Adipocyte (in vitro differentiated cells): Measurements from ENCODE around the gene ABHD15.

Experiments
- DNase-seq: peaks from one replicate; pipeline ENCODE4 v3.0.0-alpha.2; 2015; ENCODE audit warnings: low read depth
- H3K27me3 ChIP-seq: replicated peaks from 2 replicates; pipeline ENCODE4 v1.7.0; 2013; ENCODE audit warnings: mild to moderate bottlenecking, low read length, moderate library complexity; ENCODE audit not compliant: control insufficient read depth, insufficient read depth
- H3K36me3 ChIP-seq: 2 replicates; pipeline ENCODE4 v1.7.0; 2013; ENCODE audit warnings: low read length, mild to moderate bottlenecking, moderate library complexity; ENCODE audit not compliant: control insufficient read depth, insufficient read depth, severe bottlenecking
- H3K4me1 ChIP-seq: 2 replicates; pipeline ENCODE4 v1.7.0; 2013; ENCODE audit warnings: mild to moderate bottlenecking, low read length, moderate library complexity; ENCODE audit not compliant: control insufficient read depth, insufficient read depth
- H3K4me3 ChIP-seq: 2 replicates; pipeline ENCODE4 v1.7.0; 2013; ENCODE audit warnings: mild to moderate bottlenecking, low read length, moderate library complexity
- H3K9ac ChIP-seq: 2 replicates; pipeline ENCODE4 v1.7.0; 2013; ENCODE audit warnings: mild to moderate bottlenecking, low read length, moderate library complexity
- H3K9me3 ChIP-seq: 2 replicates; pipeline ENCODE4 v1.7.0; 2013; ENCODE audit warnings: mild to moderate bottlenecking, low read length, moderate library complexity; ENCODE audit not compliant: control insufficient read depth

The ABHD15 gene

DNA sequence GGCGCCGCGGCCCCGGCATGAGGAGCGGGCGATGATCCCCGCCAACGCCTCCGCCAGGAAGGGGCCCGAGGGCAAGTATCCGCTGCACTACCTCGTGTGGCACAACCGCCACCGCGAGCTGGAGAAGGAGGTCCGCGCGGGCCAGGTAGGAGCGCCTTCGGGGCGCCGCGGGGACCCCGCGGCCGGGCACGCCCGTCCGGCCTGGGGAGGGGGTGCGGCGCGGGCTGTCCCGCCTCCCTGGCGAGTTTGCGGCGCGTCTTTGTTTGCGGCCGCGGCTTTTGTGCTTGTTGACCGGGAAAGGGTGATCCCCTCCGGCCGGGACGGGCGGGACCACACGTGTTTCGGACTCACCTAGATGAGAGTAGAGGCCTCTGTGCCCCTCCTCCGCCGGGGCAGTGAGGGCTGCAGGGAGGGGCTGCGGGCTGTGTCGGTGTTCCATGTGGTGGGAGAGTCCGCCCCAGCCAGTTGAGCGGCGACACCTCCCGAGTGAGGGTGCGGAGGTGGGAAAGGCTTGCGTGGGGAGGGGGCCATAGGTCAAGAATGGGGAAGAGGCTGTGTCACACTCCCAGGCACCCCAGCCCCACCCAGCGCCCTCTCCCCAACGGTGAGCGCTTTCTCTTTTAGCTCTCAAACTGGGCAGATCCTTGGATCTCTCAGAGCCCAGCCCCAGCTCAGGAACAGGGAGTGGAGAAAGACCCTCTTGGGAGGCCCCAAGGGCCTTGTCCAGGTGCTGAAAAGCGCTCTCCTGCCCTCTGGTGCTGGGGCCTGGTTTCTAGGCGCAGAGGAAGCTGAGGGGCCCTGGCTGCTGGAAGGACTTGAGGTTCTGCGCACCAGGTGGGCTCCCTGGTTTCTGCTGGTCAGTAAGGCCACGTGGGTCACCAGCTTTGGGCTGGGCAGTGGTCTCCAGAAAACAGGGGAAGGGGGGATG is 27.0 kb upstream of the ABHD15 start:
- Histone ChIP-seq H3K9ac (peak overlapping the region; percentile 72), H3K4me3 (peak overlapping the region; percentile 80), H3K4me1 (peaks cover 66% of the 10 kb centered on the region), H3K27me3 (no peaks in the 10 kb centered on the region), H3K9me3 (no peaks in the 10 kb centered on the region), H3K36me3 (no peaks in the 10 kb centered on the region)
- peak; percentile 60 for DNase-seq

DNA sequence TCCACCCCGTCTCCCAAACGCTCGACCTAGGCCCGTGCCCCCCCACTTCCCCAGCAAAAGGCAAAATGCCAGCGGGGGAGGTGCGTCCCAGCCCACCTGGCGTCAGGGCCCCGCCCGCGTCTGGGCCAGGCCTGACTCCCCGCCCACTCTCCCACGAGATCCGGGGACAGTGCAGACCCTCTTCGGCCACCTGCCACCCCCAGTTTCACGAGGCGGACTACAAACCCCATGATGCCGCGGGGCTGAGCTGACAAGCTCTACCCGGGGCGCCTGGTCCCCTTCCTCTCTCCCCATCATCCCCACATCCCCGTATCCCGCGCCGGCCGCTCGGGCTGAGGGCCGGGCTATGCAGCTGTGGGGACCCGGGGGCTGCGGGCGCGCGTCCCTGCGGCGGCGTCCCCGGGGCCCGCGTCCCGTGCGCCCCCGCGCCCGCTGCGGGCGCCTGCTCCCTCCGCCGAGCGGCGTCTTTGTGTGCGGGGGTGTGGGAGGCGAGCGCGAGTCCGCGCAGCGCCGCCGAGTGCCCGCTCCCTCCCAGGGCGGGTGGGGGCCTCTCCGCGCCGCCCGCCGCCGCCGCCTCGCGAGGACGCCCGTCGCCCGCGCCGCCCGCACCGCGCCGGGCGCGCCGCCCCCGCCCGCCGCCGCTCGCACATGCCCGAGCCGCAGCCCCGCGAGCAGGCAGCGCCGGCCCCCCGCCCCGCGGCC is 26.2 kb upstream of the ABHD15 start, which contains the start of gene ANKRD13B:
Gene ANKRD13B, plus strand, starts transcription at position 283 of the 702 bp plus-strand sequence. CDS start 490 bp downstream, outside the sequence.
- H3K9me3 ChIP-seq, result no peaks in the 10 kb centered on the region
- peak within 1 kb of the TSS; percentile 80 for H3K4me3 ChIP-seq
- H3K9ac ChIP-seq, result peak within 1 kb of the TSS; percentile 72
- peak; percentile 66 for DNase-seq
- H3K27me3 ChIP-seq, result no peaks in the 10 kb centered on the region
- no peaks in the 10 kb centered on the region for H3K36me3 ChIP-seq
- H3K4me1 ChIP-seq, result peaks cover 72% of the 10 kb centered on the region

- Histone ChIP-seq H3K9me3 (no peaks in the 10 kb centered on the region), H3K4me1 (peaks cover 76% of the 10 kb centered on the region), H3K9ac (peak overlapping the region; percentile 84), H3K4me3 (peak overlapping the region; percentile 79), H3K36me3 (no peaks in the 10 kb centered on the region), H3K27me3 (no peaks in the 10 kb centered on the region)
- peak; percentile 95 for DNase-seq
Observed at GRCh38 chr17:29591737-29592608, 25.1 kb upstream of the ABHD15 start.

GRCh38 chr17:29591146-29591736 is 24.4 kb upstream of the ABHD15 start:
- peak; percentile 68 for DNase-seq
- Histone ChIP-seq H3K27me3 (no peaks in the 10 kb centered on the region), H3K36me3 (no peaks in the 10 kb centered on the region), H3K9me3 (no peaks in the 10 kb centered on the region), H3K4me3 (peak overlapping the region; percentile 79), H3K9ac (peak overlapping the region; percentile 84), H3K4me1 (peaks cover 74% of the 10 kb centered on the region)

GRCh38 chr17:29590411-29591145 is 23.7 kb upstream of the ABHD15 start:
- peak; percentile 61 for DNase-seq
- Histone ChIP-seq H3K9me3 (no peaks in the 10 kb centered on the region), H3K27me3 (no peaks in the 10 kb centered on the region), H3K4me1 (peaks cover 68% of the 10 kb centered on the region), H3K36me3 (no peaks in the 10 kb centered on the region), H3K9ac (peak overlapping the region; percentile 84), H3K4me3 (peak overlapping the region; percentile 79)

GRCh38 chr17:29589524-29590410 is 22.9 kb upstream of the ABHD15 start, which contains the start of gene GIT1:
Gene GIT1 (minus strand): TSS chr17:29589648. CDS start chr17:29589378, 270 bp downstream.
- peak; percentile 96 for DNase-seq

GRCh38 chr17:29588562-29589411 is 21.9 kb upstream of the ABHD15 start:
- DNase-seq, result peak; percentile 68
- H3K4me1 ChIP-seq, result peaks cover 50% of the 10 kb centered on the region

More at GRCh38 chr17:29589524-29590410, 22.9 kb upstream of the ABHD15 start, which contains the start of gene GIT1:
- Histone ChIP-seq H3K27me3 (no peaks in the 10 kb centered on the region), H3K36me3 (no peaks in the 10 kb centered on the region), H3K9me3 (no peaks in the 10 kb centered on the region), H3K9ac (peak within 1 kb of the TSS; percentile 91), H3K4me1 (peaks cover 60% of the 10 kb centered on the region), H3K4me3 (peak within 1 kb of the TSS; percentile 90)

GRCh38 chr17:29588017-29588561 is 21.3 kb upstream of the ABHD15 start:
- Histone ChIP-seq H3K9me3 (no peaks in the 10 kb centered on the region), H3K36me3 (peaks cover 2% of the 10 kb centered on the region), H3K27me3 (no peaks in the 10 kb centered on the region), H3K4me3 (peak overlapping the region; percentile 90), H3K9ac (peak overlapping the region; percentile 91), H3K4me1 (peaks cover 50% of the 10 kb centered on the region)
- DNase-seq, result no peak

More at GRCh38 chr17:29588562-29589411, 21.9 kb upstream of the ABHD15 start:
- Histone ChIP-seq H3K4me3 (peak overlapping the region; percentile 90), H3K9ac (peak overlapping the region; percentile 91), H3K36me3 (no peaks in the 10 kb centered on the region), H3K9me3 (no peaks in the 10 kb centered on the region), H3K27me3 (no peaks in the 10 kb centered on the region)
